ENCODE measurements around the gene CYSRT1.
A peak's percentile ranks its signal among the peaks of the same experiment; 100 is the strongest.

CYSRT1 gene

DNA sequence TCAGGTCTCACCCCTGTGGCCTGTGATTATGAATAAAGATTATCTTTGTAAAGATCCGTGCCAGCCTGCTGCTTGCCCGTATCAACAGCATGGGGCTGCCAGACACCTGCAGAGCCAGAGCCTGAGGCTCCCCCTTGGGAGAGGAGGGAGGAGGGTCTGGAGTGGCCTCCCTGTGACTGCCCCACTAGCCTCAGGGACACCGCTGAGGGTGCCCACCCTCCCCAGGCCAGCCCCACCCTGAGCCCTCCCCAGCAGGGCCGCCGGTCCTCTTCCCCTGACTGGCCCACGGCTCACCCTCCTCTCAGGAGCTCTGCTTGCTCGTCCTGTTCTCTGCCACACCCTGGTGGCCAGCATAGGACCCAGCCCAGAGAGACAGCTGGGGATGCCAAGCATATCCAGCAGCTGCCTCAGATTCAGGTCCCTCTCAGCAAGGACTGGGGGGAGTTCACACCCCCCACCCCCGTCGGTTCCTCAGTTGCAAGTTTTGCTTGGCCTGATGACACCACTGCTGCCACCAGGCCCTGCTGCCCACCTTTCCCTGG lies 34.6 kb upstream of the CYSRT1 start:
- no peak for DNase-seq (ENCODE audit: low spot score)

DNA sequence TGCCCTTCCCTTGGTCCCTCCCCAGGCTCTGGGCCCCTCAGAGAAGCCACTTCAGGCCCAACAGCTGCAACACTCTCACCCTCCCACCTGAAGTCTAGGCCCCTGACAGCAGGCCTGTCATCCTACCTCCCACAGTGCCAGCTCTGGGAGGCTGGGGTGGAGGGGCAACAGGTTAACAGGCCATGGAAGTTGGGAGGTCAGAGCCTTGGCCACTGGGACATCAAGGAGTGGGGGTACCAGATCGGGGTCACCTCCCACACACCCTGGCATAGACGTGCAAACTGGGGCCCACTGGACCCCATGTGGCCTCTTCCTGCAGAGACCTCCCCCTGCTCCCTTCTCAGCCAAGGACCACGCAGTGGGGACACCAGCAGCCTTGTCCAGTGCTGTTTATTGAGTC lies 33.7 kb upstream of the CYSRT1 start:
- no peak for DNase-seq (ENCODE audit: low spot score)

DNA sequence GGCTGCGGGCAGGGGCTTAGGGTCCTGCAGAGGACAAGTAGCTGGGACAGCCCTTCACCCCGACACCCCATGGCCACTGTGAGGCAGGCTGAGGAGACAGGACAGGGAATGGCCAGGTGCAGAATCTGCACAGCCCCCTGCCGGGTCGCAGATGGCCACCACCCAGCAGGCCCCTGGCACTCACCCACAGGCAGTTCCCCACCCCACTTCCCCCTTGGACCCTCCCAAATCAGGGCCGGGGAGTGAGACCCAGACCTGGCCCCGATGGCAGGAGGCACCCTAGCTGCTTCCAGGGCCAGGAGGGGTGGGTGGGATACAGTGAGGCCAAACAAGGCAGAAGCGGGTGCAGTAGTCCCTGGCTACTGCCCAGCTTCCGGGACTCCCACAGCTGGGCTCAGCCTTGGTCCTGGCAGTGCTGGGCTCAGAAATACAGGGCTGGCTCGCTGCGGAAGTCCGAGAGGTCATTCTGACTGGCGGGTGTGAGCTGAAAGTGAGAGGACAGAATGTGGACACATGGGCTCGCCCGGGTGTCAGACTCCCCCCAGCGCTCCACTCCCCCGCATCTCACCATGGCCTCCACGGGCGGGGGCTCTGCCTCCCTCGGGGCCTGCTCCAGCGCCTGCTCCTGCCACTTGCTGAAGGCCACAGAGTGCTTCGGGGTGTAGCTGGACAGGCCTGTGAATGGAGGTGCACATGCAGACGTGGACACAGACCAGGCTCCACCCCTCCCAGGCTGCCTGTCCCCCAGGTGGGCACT lies 33.1 kb upstream of the CYSRT1 start:
- DNase-seq (ENCODE audit: low spot score) = no peak

DNA sequence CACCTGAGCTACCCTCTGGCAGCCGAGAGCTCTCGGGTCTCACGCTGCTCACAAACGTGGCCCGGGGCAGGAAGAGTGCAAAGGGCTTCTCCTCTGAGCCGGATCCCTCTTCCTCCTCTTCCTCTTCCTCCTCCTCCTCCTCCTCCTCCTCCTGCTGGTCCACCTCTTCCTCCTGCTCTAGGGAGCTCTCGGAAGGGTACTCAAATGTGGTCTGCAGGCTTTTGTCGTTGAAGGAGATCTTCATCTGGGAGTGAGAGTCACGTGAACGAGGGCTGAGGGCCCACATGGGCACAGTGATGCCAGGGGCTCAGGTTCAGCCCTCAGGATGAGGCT lies 32.6 kb upstream of the CYSRT1 start:
- no peak for DNase-seq (ENCODE audit: low spot score)

DNA sequence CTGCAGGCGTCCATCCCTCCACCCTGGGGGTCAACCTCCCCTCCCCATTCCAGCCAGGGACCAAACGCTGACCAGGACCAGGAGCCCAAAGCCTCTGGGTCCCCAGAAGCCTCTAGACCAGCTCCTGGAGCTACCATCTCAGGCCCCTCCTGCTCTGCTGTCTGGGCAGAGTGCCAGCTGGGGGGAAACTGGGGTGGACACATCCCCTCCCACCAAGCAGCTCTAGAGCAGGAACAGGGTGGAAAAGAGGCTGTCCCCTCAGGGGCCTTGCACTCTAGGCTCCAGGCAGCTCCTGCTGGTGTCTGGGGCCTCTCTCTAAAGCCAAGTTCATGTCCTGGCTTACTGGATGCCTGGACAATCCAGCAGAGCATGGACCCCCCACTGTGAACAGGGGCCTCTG lies 32.1 kb upstream of the CYSRT1 start:
- DNase-seq (ENCODE audit: low spot score) = no peak

DNA sequence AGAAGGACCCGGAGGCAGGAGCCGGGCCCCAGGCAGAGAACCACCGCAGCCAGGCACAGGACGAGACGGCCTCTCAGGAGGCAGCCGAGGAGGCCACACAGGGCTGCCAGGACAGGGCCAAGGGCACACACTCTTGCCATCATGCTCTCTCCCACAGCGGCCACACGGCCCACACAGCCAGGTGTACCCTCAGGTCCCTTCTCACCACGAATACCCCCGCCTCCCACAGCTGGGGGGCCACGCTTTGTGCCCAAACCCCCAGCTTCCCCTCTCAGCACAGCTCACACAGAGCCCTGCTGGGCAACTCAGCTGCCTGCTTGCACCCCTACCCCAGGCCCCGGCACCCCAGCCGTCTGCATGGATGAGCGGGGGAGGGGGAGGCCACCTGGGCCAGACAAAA lies 31.2 kb upstream of the CYSRT1 start:
- DNase-seq (ENCODE audit: low spot score) = no peak

DNA sequence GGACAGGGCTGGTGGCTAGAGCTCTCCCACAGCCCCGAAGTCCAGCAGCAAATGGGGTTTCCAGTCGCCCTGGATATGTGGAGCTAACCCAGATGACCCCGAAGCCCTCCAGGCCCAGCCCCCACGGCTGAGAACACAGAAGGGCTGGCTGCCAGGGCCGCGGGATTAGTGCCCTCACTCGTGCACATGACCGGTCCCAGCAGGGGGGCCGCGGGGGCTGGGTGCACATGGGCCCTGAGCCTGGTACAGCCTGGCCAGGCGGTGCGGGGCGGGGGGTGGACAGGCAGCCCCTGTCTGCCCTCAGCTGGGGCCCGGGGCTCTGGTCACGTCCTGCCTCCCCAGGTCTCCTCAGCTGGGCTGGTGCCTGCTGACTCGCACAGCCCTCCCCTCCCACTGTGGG lies 30.6 kb upstream of the CYSRT1 start:
- no peak for DNase-seq (ENCODE audit: low spot score)

DNA sequence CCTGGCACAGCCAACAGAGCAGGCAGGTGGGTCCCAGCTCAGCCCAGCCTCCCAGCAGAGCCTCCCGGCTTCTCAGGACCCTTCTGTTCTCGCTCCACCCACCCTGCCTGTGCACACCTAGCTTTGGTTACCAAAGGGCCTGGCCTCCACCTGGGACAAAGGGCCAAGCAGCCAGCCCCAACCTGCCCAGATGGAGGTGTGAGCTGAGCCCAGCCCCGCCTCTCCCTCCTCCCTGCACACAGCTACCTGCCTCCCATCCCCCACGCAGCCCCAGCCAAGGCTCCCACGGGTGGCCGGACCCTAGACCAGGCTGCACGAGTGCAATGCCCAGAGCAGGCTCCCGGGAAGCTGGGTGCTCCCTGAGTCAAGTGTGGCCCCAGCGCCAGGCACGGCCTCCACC lies 30.1 kb upstream of the CYSRT1 start:
- no peak for DNase-seq (ENCODE audit: low spot score)

DNA sequence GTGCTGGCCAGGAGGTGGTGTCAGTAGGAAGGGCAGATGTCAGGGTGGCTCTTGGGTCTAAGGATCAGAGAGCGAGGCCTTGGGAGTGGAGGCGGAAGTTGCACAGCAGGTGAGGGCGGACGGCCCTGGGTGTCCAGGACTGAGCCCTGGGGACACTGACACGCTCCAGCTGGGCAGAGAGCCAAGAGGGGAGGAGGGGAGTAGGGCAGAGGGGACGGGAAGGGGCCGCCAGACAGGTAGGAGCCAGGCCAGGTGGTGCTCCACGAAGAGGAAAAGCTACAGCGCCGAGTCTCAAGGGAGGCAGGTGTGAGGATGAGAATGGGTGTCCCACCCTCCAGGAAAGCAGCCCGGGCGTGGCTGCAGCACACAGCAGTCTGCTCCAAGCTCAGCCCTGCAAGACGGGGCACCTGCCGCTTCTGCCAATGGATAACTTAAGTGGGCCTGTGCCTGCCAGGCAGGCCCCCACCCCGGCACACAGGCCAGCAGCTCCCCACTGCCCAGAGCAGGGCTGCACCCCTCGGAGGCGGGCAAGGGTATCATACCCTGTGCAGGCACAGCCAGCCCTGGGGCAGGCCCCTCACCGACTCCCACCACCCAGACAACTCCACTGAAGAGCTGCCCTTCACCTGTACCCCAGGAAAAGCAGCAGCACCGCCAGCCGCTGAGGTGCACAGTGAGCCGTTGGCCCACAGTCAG lies 29.3 kb upstream of the CYSRT1 start:
- no peak for DNase-seq (ENCODE audit: low spot score)

DNA sequence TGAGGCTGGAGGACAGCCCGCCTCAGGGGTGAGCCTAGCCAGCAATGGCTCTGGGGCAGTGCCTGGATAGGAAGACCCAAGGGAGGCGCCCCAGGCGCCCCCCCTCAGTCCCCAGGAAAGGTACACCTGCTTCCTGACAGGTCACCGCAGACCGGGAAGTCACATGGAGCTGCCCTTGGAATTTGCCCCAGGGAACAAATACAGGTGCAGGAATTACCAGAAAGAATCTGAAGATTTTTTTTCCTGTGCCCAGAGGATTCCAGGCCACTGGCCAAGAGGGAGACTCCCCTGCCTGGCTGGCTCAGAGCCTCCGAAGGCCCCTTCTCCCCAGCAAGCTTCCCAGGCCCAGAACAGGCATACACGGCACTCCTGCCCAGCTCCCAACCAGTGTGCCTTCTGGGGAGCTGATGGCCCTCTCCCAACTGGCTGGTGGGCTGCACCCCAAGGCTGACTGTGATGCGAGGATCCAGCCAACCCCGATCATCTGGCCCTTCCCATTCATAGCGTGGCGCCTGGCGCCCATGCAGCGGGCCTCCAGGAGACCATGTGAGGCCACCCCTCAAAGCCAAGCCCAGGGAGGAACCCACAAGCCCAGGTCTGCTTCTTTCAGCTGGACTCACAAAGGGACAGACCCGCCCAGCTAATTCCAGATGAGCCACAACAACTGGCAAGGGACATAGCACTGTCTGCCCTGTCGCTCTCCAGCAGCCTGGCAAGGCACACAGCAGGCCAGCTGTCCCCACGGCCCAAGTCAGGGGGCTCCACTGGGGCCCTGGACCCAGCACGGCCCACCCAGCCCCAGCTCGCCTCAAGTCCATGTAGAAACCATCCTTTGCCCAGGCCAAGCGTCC lies 26.7 kb upstream of the CYSRT1 start:
- no peak for DNase-seq (ENCODE audit: low spot score)

DNA sequence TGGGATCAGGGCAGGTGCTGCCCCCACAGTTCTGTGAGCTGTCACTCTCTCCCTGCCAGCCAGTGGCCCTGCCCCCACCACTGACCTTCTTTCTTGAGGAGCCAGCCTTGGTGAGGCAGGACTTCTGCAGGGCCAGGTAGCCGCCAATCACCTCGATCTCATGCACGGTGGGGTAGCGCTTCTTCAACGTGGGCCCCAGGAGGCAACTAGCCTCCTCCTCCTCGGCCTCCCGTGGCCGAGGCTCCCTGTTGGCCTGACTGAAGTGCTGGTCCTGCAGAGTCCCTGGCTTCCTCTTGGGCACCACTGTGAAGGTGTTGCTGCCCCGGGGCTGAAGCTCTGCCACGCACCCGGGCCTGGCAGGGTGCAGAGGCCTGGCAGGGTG lies 26.1 kb upstream of the CYSRT1 start:
- DNase-seq (ENCODE audit: low spot score) = no peak

DNA sequence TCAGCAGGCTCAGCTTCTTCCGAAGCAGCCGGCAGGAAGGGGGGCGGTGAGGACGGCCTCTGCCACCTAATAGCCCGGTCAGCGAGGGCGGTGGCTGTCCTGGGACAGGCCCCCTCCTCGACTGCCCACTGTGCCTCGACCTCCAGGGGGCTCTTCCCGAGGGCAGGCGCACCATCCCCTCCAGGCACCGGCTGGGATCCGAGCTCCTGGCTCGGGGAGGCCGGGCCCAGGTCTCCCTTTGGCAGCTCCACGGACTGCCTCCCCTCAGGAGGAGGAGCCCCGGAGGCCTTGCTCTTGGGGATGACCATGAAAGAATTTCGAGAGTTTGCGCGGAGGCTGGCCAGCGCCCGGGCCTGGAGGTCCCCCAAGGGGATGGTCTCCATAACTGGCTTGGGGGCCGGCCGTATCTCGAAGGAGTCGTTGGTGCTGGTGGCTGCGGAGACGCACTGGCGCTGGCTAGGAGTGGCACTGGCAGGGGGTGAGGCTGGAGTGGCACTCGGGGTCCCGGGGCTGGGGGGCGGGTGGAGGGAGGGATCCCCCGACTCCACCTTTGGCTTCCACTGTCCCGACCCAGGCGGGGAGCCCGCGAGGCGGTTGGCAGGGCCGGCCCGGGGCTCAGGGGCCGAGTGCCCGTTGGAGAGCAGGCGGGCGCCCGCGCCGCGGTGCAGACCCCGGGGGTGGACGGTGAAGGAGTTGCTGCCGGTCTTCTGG lies 25.4 kb upstream of the CYSRT1 start:
- no peak for DNase-seq (ENCODE audit: low spot score)

DNA sequence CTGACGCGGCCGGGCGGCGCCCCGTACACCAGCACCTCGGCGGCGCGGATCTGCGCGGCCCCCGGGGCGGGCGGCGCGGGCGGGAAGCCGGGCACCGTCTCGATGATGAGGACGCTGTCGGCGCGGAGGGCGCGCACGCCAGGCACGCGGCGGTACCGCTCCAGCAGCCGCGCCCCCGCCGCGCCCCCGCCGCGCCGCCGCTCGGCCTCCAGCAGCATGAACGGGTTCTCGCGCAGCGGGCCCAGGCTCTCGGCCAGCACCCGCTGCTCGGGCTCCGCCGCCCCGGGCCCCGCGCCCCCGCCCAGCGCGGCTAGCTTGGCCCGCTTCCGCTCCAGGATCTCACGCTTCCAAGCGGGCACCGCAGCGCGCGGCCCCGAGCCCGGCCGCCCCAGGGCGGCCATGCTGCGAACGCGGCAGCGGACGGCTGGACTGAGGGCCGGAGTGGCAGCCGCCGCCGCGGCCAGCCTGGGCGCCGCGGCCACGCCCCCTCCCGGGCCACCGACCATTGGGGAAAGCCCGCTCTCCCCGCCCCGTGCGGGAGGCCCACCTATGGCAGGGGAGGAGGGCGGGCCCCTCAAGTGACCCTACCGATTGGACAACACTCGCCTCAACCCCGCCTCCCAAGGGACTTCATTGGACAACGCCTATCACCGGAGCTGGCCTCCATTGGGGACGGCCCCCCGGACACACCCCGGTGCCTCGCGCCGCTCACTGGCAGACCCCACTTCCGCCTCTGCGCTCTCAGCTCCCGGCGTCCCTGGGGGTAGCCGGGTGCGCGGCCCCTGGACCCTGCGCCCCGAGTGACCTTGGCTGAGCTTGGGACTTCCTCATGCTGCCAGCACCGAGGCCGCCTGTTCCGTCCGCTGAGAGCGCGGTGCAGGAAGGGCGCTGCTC lies 24.4 kb upstream of the CYSRT1 start, which contains the start of gene TPRN:
Gene TPRN, minus strand, starts transcription at position 431 of the 894 bp plus-strand sequence. Its CDS starts 30 bp downstream, at position 401.
- peak; percentile 98 for DNase-seq (ENCODE audit: low spot score)

DNA sequence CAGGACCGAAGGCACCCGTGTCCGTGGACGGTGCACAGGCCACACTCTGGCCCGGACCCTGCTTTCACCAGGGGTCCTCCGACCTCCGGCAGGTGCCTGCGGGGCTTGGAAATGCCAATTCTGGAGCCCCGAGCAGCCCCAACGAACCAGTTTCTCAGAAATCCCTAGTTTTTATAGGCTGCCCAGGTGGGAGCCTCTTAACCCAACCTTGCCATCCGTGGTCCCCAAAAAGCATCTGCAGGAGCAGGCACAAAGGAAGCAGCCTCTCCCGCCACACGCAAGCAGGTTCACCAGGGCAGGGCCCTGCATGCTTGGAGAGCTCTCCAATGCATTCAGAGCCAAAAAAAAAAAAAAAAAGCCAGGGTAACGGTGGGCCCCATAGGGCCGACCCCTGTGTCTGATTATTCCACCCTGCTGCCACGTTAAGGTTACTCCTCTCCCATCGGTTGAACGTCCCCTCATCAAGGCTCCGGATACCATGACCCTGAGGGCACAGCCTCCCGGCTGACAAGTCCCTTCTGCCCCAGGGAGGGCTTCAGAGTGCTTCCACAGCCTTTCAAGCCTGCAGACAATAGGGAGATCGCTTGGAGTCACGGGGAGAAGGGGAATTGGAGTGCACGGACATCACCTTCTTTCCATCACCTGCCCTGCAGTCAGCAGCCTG lies 23.6 kb upstream of the CYSRT1 start:
- no peak for DNase-seq (ENCODE audit: low spot score)

DNA sequence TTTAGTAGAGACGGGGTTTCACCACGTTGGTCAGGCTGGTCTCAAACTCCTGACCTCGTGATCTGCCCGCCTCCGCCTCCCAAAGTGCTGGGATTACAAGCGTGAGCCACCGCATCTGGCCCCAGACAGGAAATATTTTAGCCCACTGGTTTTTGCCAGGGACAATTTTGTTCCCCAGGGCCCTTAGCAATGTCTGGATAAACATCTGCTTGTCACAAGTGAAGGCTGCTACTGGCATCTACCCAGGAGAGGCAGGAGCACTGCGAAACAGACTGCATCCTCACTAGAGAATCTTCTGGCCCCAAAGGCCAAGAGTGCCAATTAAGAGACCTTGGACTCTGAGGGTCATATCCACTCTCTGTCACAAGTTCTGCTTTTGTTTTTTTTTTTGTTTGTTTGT lies 22.0 kb upstream of the CYSRT1 start:
- DNase-seq (ENCODE audit: low spot score) = no peak

DNA sequence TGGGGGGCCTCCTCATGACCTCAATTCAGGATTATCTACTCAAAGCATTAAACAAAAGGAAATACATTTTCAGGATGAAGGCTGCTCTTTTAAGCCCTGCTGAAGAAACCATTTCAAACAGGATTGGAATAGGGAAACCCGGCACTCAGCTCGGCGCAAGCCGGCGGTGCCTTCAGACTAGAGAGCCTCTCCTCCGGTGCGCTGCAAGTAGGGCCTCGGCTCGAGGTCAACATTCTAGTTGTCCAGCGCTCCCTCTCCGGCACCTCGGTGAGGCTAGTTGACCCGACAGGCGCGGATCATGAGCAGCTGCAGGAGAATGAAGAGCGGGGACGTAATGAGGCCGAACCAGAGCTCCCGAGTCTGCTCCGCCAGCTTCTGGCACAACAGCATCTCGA lies 20.2 kb upstream of the CYSRT1 start:
- DNase-seq (ENCODE audit: low spot score) = no peak

DNA sequence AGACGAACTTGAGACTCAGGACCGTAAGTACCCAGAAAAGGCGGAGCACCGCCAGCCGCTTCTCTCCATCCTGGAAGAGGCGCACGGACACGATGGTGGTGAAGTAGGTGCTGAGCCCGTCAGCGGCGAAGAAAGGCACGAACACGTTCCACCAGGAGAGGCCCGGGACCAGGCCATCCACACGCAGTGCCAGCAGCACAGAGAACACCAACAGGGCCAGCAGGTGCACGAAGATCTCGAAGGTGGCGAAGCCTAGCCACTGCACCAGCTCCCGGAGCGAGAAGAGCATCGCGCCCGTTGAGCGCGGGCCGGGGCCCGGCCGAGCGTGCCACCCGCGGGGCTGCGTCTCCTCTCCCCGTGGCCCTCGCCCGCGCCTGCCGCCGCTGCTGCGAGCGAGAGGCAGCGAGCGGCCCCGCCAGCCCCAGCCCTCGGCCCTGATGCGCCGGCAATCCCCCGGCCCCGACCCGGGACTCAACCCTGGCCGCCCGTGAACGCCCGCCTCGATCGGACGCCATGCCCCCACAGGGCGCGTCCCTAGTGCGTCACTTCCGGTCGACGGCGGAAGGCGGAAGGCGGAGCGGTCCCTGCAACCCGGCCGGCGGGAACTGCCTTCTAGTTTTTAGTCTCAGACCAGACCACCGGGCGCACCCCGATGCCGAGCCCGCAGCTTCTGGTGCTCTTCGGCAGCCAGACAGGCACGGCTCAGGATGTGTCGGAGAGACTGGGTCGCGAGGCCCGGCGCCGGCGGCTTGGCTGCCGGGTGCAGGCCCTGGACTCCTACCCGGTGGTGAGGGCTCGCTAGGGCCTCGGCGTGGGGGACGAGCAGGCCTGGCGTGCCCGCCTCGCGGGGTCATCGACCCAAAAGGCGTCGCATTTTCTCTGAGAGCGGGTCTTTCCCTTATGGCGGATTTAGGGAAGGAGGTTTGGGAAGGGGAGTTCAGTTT lies 19.6 kb upstream of the CYSRT1 start, which contains the start of the genes NDOR1 and TMEM203:
Gene NDOR1, plus strand, starts transcription at position 575 of the 944 bp plus-strand sequence. Its CDS starts 78 bp downstream, at position 653.
Gene TMEM203, minus strand, starts transcription at position 523 of the 944 bp plus-strand sequence. Its CDS starts 234 bp downstream, at position 289.
- peak; percentile 88 for DNase-seq (ENCODE audit: low spot score)

DNA sequence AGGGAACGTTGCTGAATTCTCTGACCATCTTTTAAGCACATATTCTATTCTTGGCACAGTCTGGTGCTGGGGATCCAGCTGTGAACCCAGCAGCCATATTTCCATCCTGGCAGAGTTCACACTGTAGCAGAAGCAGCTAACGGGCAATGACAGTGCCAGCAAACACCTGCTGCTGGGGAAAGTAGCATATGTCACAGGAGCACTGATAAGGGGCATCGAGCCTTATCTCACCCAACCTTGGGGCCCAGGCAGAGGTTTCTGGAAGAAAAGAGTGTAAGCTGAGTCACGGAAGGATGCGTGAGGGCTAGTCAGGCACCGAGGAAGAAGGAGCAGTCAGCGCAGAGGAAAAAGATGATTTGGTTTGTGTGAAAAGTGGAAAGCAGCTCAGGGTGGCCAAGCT lies 18.4 kb upstream of the CYSRT1 start:
- no peak for DNase-seq (ENCODE audit: low spot score)

DNA sequence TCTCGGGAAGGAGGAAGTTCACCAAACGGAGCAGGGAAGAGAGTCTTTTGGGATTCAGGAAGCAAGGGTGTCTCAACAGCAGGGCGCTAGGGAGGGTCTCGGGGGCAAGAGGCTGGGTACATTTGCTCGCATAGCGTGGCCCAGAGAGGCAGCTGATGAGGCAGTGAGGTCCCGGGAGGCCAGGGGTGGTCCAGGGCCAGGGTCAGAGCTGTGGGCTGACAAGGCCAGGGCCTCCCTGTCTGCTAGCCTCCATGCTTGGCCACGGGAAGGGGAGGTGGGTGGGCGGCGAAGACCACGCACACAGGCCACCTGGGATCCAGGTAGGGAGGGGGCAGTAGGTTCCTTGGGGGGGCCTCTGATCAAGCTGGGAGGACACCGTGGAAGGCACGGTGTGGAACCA lies 13.4 kb upstream of the CYSRT1 start:
- no peak for DNase-seq (ENCODE audit: low spot score)

Data from CD4-positive, alpha-beta T cell treated with Interleukin-6 at 100 ng/mL for 8 hours (primary cell).